ENCODE data around the gene NRP1.
"Not testable (repeated sequence)": the region's sequence is repeated elsewhere in the genome, so short reads cannot be mapped to it uniquely, and the experiment has no call there.

NRP1 gene

GRCh38 chr10:33315891-33316290 is 18.6 kb downstream of the NRP1 start:
- no peak for DNase-seq

DNA sequence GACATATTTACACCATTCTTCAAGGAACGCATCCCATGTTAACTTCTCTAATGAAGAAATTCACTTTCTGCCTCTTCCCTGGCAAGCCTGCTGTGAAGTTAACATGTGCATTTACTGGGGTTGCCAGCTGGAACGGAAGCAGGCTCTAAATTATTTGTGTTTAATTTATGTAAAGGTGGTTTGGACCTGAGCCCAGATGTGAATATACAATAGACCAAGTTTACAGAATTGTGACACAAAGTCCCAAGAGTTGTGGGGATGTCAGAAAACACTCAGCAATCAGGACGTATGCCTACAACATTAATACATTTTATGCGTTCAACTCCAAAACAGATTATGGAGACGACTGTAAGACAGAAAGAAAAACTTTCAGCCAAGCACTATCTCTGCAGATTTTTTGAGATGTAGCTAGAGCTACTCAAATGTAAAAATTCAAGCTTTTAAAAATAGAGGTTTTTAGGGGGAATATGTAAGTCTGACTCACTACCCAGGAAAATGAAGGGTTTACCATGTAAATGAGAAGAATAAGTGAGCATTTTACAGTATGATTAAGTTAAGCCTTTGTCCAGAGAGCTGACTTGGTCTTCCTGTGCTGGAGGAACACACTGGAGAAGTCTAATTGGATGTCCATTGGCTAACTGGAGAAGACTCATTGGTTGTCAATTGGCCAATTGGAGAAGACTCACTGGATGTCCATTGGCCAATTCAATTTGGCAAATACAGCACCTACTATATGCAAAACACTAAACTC is 19.5 kb downstream of the NRP1 start:
- no peak for DNase-seq

DNA sequence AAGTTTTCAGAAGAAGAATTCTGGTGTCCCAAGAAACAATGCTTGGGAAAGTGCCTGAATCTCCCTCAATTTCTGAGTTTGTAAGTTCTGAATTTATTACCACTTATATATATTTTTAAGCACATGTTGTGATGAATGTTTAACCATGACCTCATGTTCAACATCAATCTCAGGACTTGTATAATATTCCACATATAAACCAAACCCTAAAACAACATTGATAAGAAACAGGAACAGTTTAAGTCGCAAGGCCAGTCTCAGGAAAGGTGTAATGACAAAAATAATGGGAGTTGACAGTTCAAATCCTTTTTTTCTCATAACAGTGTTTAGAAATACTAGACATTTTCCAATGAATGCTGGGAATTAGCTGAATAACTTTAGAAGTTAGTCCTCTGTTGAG is 22.8 kb downstream of the NRP1 start:
- DNase-seq = no peak

- DNase-seq = no peak
Observed at GRCh38 chr10:33310853-33311252, 23.6 kb downstream of the NRP1 start.

GRCh38 chr10:33309406-33309805 is 25.1 kb downstream of the NRP1 start:
- DNase-seq = no peak

DNA sequence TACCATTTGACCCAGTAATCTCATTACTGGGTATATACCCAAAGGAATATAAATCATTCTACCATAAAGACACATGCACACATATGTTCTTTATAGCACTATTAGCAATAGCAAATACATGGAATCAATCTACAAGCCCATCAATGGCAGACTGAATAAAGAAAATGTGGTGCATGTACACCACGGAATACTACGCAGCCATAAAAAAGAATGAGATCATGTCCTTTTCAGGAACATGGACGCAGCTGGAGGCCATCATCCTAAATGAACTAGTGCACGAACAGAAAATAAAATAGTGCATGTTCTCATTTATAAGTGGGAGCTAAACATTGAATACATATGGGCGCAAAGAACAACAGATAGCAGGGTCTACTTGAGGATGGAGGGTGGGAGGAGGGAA is 26.6 kb downstream of the NRP1 start:
- no peak for DNase-seq

DNA sequence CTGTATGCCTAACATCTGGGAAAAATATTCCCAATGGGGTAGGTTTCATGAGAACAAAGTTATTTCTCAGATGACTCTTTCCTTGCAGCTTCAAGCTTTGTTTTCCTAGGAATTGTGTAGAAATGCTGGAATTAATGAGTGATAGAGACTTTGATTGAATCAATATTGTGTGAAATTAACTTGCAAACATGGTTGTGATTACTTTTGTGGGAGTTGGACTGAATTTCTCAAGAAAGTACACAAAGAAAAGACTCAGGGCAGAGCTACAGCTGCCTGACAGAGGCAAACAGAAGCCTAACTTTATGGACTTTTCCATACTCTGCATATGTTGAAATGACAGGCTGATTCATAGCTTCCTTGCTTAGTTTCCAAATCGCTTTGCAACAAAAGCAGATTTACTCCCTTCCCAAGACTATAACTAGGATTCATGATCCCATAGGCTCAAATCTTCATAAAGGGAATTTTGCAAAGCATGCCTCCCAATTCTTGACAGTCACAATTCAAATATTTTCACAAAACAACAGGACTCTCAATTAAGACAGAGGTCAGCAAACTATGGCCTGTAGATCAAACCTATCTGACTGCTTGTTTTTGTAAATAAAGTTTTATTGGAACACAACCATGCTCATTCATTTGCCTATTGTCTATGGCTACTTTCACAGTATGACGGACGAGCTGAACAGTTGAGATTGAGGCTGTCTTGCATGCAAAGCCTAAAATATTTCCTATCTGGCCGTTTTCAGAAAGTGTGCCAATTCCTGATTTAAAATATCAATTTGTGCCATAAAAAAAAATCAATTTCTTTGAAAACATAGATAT is 27.6 kb downstream of the NRP1 start:
- no peak for DNase-seq

- no peak for DNase-seq
Observed at GRCh38 chr10:33306126-33306525, 28.3 kb downstream of the NRP1 start.

DNA sequence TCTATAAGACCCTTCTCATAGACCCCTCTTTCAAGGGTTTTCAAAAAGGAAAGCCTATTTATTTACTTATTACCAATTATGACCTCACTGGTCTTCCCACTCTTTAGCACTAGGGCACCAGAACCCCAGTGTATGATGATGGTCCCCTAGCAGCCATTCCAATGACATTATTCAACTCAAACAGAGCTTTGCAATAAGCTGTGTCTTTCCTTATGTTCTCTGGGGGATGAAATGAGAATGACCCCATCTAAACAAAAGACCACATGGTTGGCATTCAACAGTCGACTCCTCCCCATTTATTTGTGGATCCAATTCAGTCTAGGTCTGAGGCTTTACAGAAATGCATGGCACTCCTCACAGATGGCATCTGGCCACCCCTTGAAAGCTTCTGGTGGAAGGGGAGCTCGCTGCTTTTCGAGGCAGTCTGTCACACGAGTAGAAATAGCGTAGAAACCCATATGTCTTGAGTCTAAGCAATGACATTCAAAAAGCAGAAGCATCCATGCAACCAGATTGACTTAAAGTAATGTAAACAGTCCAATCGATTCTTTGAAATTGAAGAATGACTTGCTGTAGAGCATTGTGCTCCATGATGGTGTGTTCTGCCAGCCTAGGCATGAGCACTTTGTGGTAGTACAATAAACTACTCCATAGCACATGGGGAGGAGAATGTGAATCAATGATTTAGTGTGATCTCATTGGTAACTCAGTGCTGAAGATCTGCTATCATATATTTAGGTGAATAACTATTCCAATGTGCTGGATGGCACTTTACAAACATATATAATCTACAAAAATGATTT is 29.8 kb downstream of the NRP1 start:
- DNase-seq = no peak

GRCh38 chr10:33303988-33304387 is 30.5 kb downstream of the NRP1 start:
- no peak for DNase-seq

- no peak for DNase-seq
Observed at GRCh38 chr10:33302208-33302829, 32.1 kb downstream of the NRP1 start.

DNA sequence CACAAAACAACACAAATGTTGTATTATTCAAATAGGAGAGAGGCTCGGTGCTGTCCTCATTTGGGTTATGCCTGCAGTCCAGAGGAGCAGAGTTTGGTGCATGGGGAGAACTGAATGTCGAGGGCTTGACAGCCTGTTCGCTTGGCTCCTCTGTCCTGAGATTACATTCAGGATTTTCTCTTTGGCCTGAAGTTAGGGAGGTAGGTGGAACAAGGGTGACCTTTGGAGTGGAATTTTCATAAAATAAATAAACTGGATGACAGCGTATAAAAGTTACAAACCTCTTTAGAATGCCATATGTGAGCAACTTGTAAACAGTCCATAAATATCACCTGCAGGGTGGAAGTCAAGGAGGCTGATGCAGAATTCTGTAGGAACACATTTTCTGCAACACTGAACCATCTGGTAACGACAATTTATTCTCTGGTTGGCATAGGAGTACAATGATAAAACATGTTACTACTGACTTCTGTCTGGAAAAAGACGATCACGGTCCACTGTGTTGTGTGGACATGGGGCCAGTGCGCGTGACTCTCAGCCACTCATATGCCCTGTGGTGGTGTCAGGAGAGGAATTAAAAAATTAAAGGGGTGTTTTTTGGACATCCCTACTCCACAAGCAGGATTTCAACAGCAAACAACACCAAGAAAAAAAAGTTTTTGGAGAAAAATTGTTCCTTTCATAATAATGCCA is 33.2 kb downstream of the NRP1 start:
- no peak for DNase-seq

- not testable (repeated sequence) for DNase-seq
Observed at GRCh38 chr10:33300544-33300943, 33.9 kb downstream of the NRP1 start.

DNA sequence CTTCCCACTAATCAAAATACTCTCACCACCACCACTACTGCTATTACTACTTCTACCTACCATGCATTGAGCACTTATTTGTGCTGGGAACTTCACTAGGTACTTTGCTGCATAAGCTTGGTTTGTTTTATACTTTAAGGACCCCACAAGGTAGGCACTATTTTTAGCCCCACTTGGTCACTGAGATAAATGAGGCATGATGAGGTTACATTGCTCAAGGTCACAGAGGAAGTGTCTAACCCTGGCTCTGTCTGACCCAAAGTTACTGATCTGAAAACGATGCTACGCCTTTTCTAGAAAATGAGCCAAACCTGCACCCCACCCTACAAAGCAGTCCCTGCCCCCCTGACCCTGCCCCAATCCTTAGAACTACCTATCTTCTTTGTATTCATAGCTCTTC is 35.6 kb downstream of the NRP1 start:
- no peak for DNase-seq

DNA sequence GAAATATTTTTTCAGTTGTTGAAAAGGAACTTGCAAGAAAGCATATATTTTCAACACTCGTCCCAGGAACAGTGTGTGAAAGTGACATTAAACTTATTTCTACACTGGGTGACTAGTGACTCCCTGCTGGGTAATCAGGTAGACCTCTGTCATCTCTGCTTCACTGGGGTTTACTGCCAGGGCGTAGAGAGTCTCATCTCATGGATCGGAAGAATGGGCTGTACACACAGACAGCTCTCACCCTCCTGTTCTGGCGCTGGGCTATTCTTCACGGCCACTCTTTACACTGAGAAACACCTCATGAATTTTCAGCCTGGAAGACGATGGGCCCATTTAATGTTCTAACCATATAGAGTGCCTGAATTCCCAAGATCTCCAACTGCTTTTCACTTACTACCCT is 36.4 kb downstream of the NRP1 start:
- DNase-seq = no peak

DNA sequence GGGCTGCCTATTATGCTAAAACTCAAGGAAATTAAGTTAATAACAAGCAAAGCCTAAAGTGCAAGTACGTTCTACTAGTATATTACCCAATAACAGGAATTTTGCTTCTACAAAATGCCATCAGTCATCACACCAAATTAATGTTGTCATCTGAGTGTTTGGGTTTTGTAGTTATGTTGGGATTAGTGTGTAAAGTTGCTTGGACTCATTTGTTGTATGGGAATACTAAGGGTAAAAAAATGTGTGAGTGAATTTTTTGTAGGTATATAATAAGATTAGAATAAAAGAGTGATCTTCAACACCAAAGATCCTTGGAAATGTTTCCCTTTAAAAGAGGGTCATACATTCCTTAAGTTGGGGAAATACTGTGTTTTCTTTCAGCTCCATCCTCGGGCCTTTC is 38.6 kb downstream of the NRP1 start:
- DNase-seq = no peak

- no peak for DNase-seq
Observed at GRCh38 chr10:33293531-33294170, 40.8 kb downstream of the NRP1 start.

GRCh38 chr10:33293076-33293475 is 41.4 kb downstream of the NRP1 start:
- DNase-seq = no peak

DNA sequence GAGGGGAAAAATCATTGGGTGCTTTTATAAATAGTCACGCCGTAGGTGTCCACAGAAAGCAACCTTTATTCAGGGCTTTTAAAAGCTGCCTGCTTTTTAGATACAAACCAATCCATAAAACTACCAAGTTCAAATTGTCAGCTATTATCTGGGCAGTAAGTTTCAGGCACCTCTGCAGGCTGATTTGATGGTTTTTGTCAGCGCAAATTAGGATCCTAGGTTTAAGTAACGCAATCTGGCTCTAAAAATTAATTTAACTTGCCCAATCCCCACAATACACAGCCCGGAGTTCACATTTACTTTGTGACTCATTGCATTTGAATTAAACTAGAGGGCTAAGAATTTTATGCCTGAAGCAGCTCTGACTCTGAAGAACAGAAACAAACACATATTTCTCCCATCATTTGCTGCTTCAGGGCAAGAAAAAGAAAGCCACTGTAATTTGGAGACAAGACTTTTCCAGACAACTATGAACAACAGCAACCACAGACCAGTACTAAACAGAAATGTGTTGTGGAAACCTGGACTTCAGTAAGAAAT is 43.3 kb downstream of the NRP1 start:
- no peak for DNase-seq

- no peak for DNase-seq
Observed at GRCh38 chr10:33290321-33291052, 44.0 kb downstream of the NRP1 start.

DNA sequence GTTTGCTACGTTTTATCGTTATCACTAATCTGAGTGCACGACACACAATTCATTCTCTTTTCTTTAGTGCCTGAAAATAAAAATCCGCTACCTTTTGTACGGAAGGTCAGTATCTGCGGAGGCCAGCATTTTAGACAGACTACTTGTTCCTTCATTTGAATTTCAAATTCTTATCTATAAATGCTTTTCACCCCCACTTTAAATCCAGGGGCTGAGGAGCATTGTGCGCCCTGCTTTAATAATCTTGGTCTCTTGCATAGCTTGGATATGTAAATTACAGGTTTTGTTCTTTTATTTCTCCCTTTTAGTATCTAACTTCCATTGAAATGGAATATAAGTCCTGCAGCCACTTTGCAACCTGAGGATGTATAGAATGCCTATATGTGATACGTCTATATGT is 44.7 kb downstream of the NRP1 start:
- DNase-seq = no peak

All from cerebellar nuclear complex (tissue), 1 donor.